ENCODE measurements around the gene SDK2.

The SDK2 gene

DNA sequence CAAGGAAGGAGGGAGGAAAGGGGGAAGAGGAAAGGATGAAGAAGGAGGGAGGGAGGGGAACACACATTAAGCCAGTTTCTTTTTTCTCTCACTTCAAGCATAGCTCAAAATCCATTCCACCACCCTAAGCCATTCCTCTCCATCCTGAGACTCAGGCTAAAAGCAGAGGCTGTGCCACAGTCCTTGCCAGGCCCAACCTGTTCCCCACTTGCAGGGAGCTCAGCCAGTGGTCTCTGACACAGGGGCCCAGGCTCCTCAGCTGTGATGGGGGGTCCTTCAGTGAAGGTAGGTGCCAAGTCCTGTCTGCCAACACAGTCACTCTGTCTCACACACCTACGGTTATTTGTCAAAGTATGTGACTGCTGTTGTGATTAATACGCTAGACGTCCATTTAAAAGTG lies 44.6 kb downstream of the SDK2 start:
- in situ Hi-C loops (cut with MboI; ENCODE audit: low sequenced_read_pairs, unreplicated experiment) = no loop called here
- TF ChIP-seq CTCF (IDR thresholded peaks at IDR 0.05; ENCODE audit: borderline replicate concordance, control extremely low read depth, extremely low read depth, insufficient read depth, missing control alignments) = no peak

GRCh38 chr17:73598212-73598611 lies 46.0 kb downstream of the SDK2 start:
- in situ Hi-C loops (cut with MboI; ENCODE audit: low sequenced_read_pairs, unreplicated experiment) = no loop called here
- TF ChIP-seq CTCF (IDR thresholded peaks at IDR 0.05; ENCODE audit: borderline replicate concordance, control extremely low read depth, extremely low read depth, insufficient read depth, missing control alignments) = no peak
- no peak for DNase-seq (ENCODE audit: low spot score)

More for the DNA sequence above, 44.6 kb downstream of the SDK2 start:
- DNase-seq (ENCODE audit: low spot score) = no peak

DNA sequence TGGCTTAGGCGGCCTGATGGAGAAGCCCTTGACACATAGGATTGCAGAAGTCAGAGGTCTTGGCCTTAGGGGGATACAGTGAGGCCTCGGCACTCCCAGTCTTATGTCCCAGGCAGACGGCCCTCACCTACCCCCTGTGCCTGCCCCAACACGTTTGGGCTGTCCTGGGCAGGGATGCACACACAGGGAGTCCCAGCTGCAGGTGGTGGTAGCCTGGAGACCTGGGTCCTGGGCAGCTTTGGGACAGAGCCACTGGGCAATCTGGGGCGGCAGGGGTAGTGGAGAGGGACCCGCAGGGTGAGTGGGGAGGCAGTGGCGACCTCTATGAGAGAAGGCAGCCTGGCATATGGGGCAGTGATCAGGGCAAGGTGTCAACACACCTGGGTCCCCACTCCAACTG lies 48.3 kb downstream of the SDK2 start:
- DNase-seq (ENCODE audit: low spot score) = no peak
- in situ Hi-C loops (cut with MboI; ENCODE audit: low sequenced_read_pairs, unreplicated experiment) = no loop called here
- no peak for TF ChIP-seq CTCF (IDR thresholded peaks at IDR 0.05; ENCODE audit: borderline replicate concordance, control extremely low read depth, extremely low read depth, insufficient read depth, missing control alignments)

DNA sequence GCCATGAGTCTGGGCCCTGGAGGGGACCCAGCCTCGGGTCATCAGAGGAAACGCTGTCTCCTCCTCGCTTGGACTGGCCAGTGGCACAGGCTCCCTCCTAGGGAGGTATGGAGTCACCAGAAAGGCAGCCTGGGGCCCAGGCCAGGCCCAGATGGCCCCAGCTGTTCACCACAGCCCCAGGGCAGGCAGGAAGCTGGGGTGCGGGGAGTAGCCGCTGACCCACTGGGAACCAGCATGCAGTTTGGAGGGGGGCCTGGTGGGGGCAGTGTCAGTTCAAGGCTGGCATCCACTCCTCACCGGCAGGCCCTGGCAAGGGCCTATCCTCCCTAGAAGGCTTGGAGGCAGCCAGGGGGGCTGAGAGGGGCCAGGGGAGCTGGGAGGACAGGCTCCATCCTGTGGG lies 48.8 kb downstream of the SDK2 start:
- in situ Hi-C loops (cut with MboI; ENCODE audit: low sequenced_read_pairs, unreplicated experiment) = no loop called here
- peak; percentile 53 for DNase-seq (ENCODE audit: low spot score)
- TF ChIP-seq CTCF (IDR thresholded peaks at IDR 0.05; ENCODE audit: borderline replicate concordance, control extremely low read depth, extremely low read depth, insufficient read depth, missing control alignments) = peak; percentile 10

GRCh38 chr17:73595068-73595467 lies 49.2 kb downstream of the SDK2 start:
- no peak for DNase-seq (ENCODE audit: low spot score)
- TF ChIP-seq CTCF (IDR thresholded peaks at IDR 0.05; ENCODE audit: borderline replicate concordance, control extremely low read depth, extremely low read depth, insufficient read depth, missing control alignments) = no peak
- in situ Hi-C loops (cut with MboI; ENCODE audit: low sequenced_read_pairs, unreplicated experiment) = no loop called here

GRCh38 chr17:73594598-73594997 lies 49.6 kb downstream of the SDK2 start:
- no peak for DNase-seq (ENCODE audit: low spot score)
- in situ Hi-C loops (cut with MboI; ENCODE audit: low sequenced_read_pairs, unreplicated experiment) = no loop called here
- no peak for TF ChIP-seq CTCF (IDR thresholded peaks at IDR 0.05; ENCODE audit: borderline replicate concordance, control extremely low read depth, extremely low read depth, insufficient read depth, missing control alignments)

DNA sequence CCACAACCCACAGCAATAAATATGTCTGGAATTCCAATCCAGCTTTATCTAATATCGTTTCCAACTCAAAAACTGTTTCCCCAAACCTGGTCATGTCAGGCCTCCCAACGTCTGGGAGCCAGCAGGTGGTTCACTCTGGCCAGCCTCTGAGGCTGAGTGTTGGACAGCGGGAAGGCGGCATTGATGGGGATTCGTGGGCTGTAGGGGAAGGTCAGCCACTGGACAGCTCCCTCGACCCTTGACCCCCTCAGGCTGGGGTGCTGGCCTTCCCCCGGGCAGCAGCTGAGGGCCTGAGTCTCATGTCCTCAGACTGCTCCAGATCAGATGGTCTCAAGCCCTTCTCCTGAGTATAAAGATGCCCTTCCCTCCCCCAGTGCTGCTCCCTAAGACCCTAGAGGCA lies 50.2 kb downstream of the SDK2 start:
- DNase-seq (ENCODE audit: low spot score) = no peak
- in situ Hi-C loops (cut with MboI; ENCODE audit: low sequenced_read_pairs, unreplicated experiment) = no loop called here
- TF ChIP-seq CTCF (IDR thresholded peaks at IDR 0.05; ENCODE audit: borderline replicate concordance, control extremely low read depth, extremely low read depth, insufficient read depth, missing control alignments) = no peak
